Measurements from ENCODE around the gene TMEM247. TPM values are rescaled to one million over a fixed set of nuclear protein-coding genes. Genes with fewer than 3 reads are reported as not detected.
"Not testable (repeated sequence)": the region's sequence is repeated elsewhere in the genome, so short reads cannot be mapped to it uniquely, and the experiment has no call there.

Gene TMEM247
- total RNA-seq, 2 experiments from 2014 or later, result not detected

- Mint-ChIP-seq H3K36me3 (ENCODE audit: low read depth) (no peaks in the 10 kb centered on the region), H3K27ac (no peak overlapping the region), H3K4me1 (peaks cover 2% of the 10 kb centered on the region), H3K4me3 (no peak overlapping the region), H3K27me3 (peaks cover 4% of the 10 kb centered on the region), H3K9me3 (ENCODE audit: low read depth) (no peaks in the 10 kb centered on the region)
- DNase-seq, result no peak
- ChIA-PET CTCF (interaction anchor here (0.6 to 1.6 kb wide), 7 partner anchors 46 to 1913 kb away, joined by 3 to 7 read pairs (median 4); no protein-coding TSS in a partner anchor), POLR2A (no interaction called here)
- intact Hi-C loops (cut with DNase I, micrococcal nuclease), result loop anchor here in 1 of 2 experiments (2.0 kb wide), 1 partner anchor 95 kb away; no protein-coding TSS in a partner anchor
- ATAC-seq, result no peak
Observed at GRCh38 chr2:46459694-46460093, 19.7 kb upstream of the TMEM247 start.

DNA sequence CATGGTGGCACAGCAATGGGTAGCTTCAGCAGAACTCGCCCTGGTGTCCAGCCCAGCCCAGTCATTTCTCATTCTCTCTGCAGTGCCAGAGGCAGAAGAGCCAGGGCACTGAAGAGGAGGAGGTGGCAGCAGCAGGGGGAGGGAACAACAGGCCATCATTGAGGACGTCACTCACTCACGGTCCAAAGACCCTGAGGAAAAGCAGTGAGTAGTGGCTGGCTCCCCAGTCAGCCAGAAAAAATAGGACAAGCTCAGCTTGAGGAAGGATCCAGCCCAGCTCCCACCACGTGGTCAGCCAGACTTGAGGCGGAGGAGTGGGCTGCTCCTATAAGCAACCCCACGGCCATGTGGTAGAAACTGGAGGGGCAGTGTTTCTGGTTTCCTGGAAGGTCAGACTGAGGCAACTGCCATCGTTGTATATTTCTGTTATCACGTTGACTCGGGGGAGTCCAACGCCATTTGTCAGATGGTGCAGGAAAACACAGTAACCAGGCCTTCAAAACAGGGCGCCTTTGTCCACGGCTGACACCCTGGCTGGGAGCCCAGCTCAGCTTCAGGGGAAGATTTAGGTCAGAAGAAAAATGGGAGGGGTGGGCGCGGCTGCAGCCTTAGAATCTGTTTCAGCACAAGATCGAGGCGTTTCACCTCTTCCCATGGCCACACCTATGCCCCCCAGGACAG lies 19.0 kb upstream of the TMEM247 start:
- intact Hi-C loops (cut with DNase I, micrococcal nuclease), result loop anchor here in 1 of 2 experiments (2.0 kb wide), 1 partner anchor 96 kb away; no protein-coding TSS in a partner anchor

DNA sequence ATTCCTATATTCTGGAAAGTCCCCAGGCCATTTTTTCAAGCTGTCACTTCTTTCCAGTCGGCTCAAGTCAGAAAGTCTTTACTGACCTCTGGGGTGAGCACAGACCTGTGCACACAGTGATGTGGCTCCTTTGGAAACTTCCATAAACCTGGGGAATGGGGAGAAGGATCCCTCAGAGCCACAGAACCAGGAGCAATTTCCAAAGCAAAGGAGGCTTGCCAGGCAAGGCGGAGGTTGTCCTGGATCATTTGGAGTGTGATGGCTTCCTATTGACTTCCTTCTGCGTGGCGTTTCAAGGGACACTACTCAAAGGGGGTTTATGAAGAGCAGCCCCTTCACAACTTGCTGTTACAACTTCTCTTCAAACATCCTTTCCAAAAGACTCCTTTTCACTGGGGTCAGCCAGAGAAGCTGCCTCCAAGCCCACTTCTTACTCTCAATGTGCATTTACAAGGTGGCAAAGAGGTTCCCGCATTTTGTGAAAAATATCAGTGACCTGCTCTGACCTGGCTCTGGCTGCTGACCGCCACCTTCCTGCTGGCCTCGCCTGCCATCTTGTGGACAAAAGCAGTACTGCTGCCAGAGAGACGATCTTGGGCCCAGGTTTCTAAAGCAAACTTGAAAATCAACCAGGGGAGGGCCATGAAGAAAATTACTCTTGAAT lies 18.2 kb upstream of the TMEM247 start:
- intact Hi-C loops (cut with DNase I, micrococcal nuclease), result loop anchor here (1.0 to 2.0 kb wide), 5 partner anchors 96 to 468 kb away; no protein-coding TSS in a partner anchor
- no peaks in the 10 kb centered on the region for H3K36me3 Mint-ChIP-seq (ENCODE audit: low read depth)
- H3K9me3 Mint-ChIP-seq (ENCODE audit: low read depth), result no peaks in the 10 kb centered on the region
- DNase-seq, result peak; percentile 83
- ChIA-PET POLR2A (no interaction called here), CTCF (interaction anchor here (0.6 to 2.1 kb wide), 7 partner anchors 33 to 448 kb away, joined by 3 to 11 read pairs (median 4); no protein-coding TSS in a partner anchor)
- no peak overlapping the region for H3K4me3 Mint-ChIP-seq
- peaks cover 2% of the 10 kb centered on the region for H3K27me3 Mint-ChIP-seq
- peaks cover 2% of the 10 kb centered on the region for H3K4me1 Mint-ChIP-seq
- ATAC-seq, result peak; percentile 58
- H3K27ac Mint-ChIP-seq, result peak overlapping the region; percentile 0

More for the DNA sequence above, 19.0 kb upstream of the TMEM247 start:
- Mint-ChIP-seq H3K27ac (no peak overlapping the region), H3K27me3 (peaks cover 2% of the 10 kb centered on the region), H3K4me3 (no peak overlapping the region), H3K4me1 (peaks cover 2% of the 10 kb centered on the region), H3K9me3 (ENCODE audit: low read depth) (no peaks in the 10 kb centered on the region), H3K36me3 (ENCODE audit: low read depth) (no peaks in the 10 kb centered on the region)
- ChIA-PET CTCF (interaction anchor here (0.6 to 1.6 kb wide), 9 partner anchors 32 to 449 kb away, joined by 3 to 7 read pairs (median 4); no protein-coding TSS in a partner anchor), POLR2A (no interaction called here)
- ATAC-seq (no peak), DNase-seq (no peak)

- intact Hi-C loops (cut with DNase I, micrococcal nuclease), result loop anchor here (1.0 to 2.0 kb wide), 5 partner anchors 97 to 468 kb away; no protein-coding TSS in a partner anchor
Observed at GRCh38 chr2:46461709-46462171, 17.6 kb upstream of the TMEM247 start.

DNA sequence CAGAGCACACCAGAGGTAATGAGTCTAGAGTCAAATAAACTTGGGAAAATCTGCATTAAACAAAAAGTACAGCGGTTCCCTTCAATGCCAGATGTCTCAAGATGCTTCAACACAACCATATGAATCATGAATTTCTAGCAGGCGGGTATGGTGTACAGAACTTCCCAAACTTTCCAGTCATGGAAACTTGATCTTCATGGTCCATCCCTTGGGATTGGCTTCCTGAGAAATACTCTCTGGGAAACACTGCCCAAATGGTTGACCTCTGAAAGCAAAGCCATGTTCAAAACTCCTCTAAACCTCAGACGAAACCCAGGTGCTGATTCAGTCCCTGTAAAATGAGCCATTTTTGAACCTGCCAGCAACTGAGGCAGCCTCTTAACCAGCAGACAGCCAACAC lies 16.4 kb upstream of the TMEM247 start:
- H3K36me3 Mint-ChIP-seq (ENCODE audit: low read depth), result no peaks in the 10 kb centered on the region
- H3K9me3 Mint-ChIP-seq (ENCODE audit: low read depth), result no peaks in the 10 kb centered on the region
- H3K4me1 Mint-ChIP-seq, result peaks cover 2% of the 10 kb centered on the region
- H3K4me3 Mint-ChIP-seq, result no peak overlapping the region
- no peak for ATAC-seq
- H3K27me3 Mint-ChIP-seq, result no peaks in the 10 kb centered on the region
- POLR2A ChIA-PET, result interaction anchor here (0.6 kb wide), 2 partner anchors 22 to 261 kb away, joined by 3 read pairs; no protein-coding TSS in a partner anchor
- DNase-seq, result no peak
- CTCF ChIA-PET, result interaction anchor here (0.7 to 2.1 kb wide), 12 partner anchors 11 to 450 kb away, joined by 3 to 11 read pairs (median 4); no protein-coding TSS in a partner anchor
- intact Hi-C loops (cut with DNase I, micrococcal nuclease), result no loop called here
- H3K27ac Mint-ChIP-seq, result no peak overlapping the region

More at GRCh38 chr2:46461709-46462171, 17.6 kb upstream of the TMEM247 start:
- Mint-ChIP-seq H3K36me3 (ENCODE audit: low read depth) (no peaks in the 10 kb centered on the region), H3K9me3 (ENCODE audit: low read depth) (no peaks in the 10 kb centered on the region), H3K4me3 (no peak overlapping the region), H3K27ac (no peak overlapping the region), H3K4me1 (peaks cover 2% of the 10 kb centered on the region), H3K27me3 (no peaks in the 10 kb centered on the region)
- ChIA-PET POLR2A (no interaction called here), CTCF (interaction anchor here (0.8 to 2.1 kb wide), 9 partner anchors 12 to 449 kb away, joined by 3 to 11 read pairs (median 4); no protein-coding TSS in a partner anchor)
- ATAC-seq (no peak), DNase-seq (no peak)

DNA sequence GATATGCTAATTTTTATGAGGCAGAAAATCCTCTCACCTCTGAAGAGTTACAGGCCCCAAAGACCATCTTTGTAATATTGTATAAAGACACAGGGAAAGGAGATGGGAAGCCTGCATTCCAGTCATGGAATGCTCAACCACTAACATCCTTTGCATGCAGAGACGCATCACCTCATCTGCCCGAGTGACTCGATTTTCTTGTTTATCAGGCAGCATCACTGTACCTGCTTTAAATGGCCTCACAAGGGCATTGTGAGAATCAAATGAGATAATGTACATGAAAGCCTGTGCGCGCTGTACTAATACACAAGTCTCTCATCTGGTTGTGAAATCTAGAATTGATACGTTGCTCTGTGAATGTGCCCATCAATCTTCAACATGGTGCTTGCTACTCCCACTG lies 10.2 kb upstream of the TMEM247 start:
- Mint-ChIP-seq H3K9me3 (ENCODE audit: low read depth) (no peaks in the 10 kb centered on the region), H3K4me3 (no peak overlapping the region), H3K27ac (no peak overlapping the region), H3K4me1 (no peaks in the 10 kb centered on the region), H3K36me3 (ENCODE audit: low read depth) (no peaks in the 10 kb centered on the region), H3K27me3 (no peaks in the 10 kb centered on the region)
- CTCF ChIA-PET, result interaction anchor here (0.6 to 1.9 kb wide), 5 partner anchors 21 to 415 kb away, joined by 3 to 6 read pairs (median 4); no protein-coding TSS in a partner anchor
- no peak for DNase-seq
- intact Hi-C loops (cut with DNase I, micrococcal nuclease), result no loop called here
- no peak for ATAC-seq
- POLR2A ChIA-PET, result no interaction called here

DNA sequence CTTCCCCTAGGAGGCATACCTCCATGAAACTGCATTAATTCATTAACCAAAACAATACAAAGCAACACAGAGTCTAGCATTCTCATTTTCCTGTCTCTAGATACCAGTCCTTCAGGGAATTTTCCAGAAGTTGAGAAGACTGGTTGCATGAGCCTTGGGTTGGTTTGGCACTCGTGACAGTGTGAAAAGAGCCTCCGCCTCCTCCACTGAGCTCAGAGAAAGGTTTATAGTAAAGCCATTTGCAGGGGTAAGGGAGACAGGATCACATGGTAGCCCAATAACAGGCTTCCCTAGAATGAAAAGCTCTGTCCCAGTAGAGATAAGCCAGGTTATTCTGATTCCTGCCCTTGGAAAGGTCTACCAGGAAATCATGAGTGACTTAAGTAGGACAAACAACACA lies 9.7 kb upstream of the TMEM247 start:
- DNase-seq, result no peak
- H3K9me3 Mint-ChIP-seq (ENCODE audit: low read depth), result no peaks in the 10 kb centered on the region
- no peaks in the 10 kb centered on the region for H3K4me1 Mint-ChIP-seq
- ChIA-PET POLR2A (no interaction called here), CTCF (interaction anchor here (0.8 to 1.9 kb wide), 7 partner anchors 20 to 186 kb away, joined by 3 to 6 read pairs (median 4); no protein-coding TSS in a partner anchor)
- H3K27ac Mint-ChIP-seq, result no peak overlapping the region
- no peaks in the 10 kb centered on the region for H3K27me3 Mint-ChIP-seq
- no peak overlapping the region for H3K4me3 Mint-ChIP-seq
- H3K36me3 Mint-ChIP-seq (ENCODE audit: low read depth), result no peaks in the 10 kb centered on the region
- no peak for ATAC-seq
- intact Hi-C loops (cut with DNase I, micrococcal nuclease), result no loop called here

- POLR2A ChIA-PET, result no interaction called here
- Mint-ChIP-seq H3K4me1 (no peaks in the 10 kb centered on the region), H3K4me3 (no peak overlapping the region), H3K27ac (no peak overlapping the region), H3K9me3 (ENCODE audit: low read depth) (no peaks in the 10 kb centered on the region), H3K36me3 (ENCODE audit: low read depth) (no peaks in the 10 kb centered on the region), H3K27me3 (no peaks in the 10 kb centered on the region)
- ATAC-seq (peak; percentile 19), DNase-seq (no peak)
- CTCF ChIA-PET, result interaction anchor here (0.7 to 1.9 kb wide), 8 partner anchors 20 to 459 kb away, joined by 3 to 6 read pairs (median 4); no protein-coding TSS in a partner anchor
- intact Hi-C loops (cut with DNase I, micrococcal nuclease), result no loop called here
Observed at GRCh38 chr2:46470114-46470628, 9.2 kb upstream of the TMEM247 start.

DNA sequence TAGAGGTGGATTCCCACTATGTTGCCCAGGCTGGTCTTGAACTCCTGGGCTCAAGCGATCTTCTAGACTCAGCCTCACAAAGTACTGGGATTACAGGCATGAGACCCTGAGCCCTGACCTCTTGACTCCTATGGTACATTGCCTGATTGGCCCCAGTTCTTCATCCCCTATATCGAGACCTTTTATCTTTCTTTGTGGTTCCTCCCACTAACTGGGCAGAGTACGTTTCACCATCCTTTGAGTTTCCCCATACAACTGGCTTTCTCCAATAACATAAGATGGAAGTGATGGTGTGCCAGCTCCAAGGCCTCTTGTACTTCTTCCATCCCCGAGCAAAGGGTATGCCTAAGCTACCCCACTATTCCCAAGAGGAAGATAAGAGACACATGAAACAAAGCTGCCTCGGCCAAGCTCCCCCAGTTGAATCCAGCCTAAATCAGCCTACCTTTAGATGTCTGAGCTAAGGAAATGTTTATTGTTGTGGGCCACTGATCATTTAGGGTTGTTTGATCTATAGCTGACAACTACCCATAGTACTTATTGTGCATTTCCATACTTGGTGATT lies 8.3 kb upstream of the TMEM247 start:
- ATAC-seq (no peak), DNase-seq (no peak)
- H3K36me3 Mint-ChIP-seq (ENCODE audit: low read depth), result no peaks in the 10 kb centered on the region
- CTCF ChIA-PET, result interaction anchor here (0.6 to 1.9 kb wide), 2 partner anchors 121 to 184 kb away, joined by 4 to 6 read pairs; no protein-coding TSS in a partner anchor
- no peaks in the 10 kb centered on the region for H3K9me3 Mint-ChIP-seq (ENCODE audit: low read depth)
- H3K27ac Mint-ChIP-seq, result no peak overlapping the region
- no peak overlapping the region for H3K4me3 Mint-ChIP-seq
- H3K4me1 Mint-ChIP-seq, result no peaks in the 10 kb centered on the region
- intact Hi-C loops (cut with DNase I, micrococcal nuclease), result no loop called here
- no peaks in the 10 kb centered on the region for H3K27me3 Mint-ChIP-seq
- POLR2A ChIA-PET, result interaction anchor here (1.0 kb wide), 1 partner anchor 164 kb away, joined by 3 read pairs; no protein-coding TSS in a partner anchor

DNA sequence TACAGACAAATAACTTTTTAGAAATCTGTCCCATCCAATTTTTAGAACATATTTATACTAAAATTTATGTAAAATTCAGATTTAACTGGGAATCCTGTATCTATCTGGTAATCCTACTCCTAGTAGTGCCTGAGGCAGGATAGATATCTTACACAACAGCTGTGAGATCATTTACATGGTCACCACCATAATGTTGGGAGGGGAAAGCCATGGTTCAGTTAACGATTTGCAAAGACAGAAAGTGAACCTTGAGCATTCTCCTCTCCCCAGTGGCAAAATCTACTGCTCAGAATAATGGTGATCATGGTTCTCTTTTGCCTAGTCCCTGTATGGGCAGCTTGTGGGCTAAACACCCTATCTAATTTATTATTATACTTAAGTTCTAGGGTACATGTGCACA lies 7.7 kb upstream of the TMEM247 start:
- H3K9me3 Mint-ChIP-seq (ENCODE audit: low read depth), result peaks cover 2% of the 10 kb centered on the region
- ChIA-PET CTCF (interaction anchor here (0.6 kb wide), 1 partner anchor 121 kb away, joined by 4 read pairs; no protein-coding TSS in a partner anchor), POLR2A (interaction anchor here (1.0 kb wide), 1 partner anchor 164 kb away, joined by 3 read pairs; no protein-coding TSS in a partner anchor)
- intact Hi-C loops (cut with DNase I, micrococcal nuclease), result no loop called here
- no peak for ATAC-seq
- no peaks in the 10 kb centered on the region for H3K4me1 Mint-ChIP-seq
- no peak for DNase-seq
- H3K27ac Mint-ChIP-seq, result no peak overlapping the region
- no peaks in the 10 kb centered on the region for H3K36me3 Mint-ChIP-seq (ENCODE audit: low read depth)
- no peaks in the 10 kb centered on the region for H3K27me3 Mint-ChIP-seq
- no peak overlapping the region for H3K4me3 Mint-ChIP-seq

GRCh38 chr2:46472165-46472564 lies 7.2 kb upstream of the TMEM247 start:
- intact Hi-C loops (cut with DNase I, micrococcal nuclease), result not testable (repeated sequence)

More at GRCh38 chr2:46472165-46472564, 7.2 kb upstream of the TMEM247 start:
- CTCF ChIA-PET; POLR2A ChIA-PET; H3K36me3 Mint-ChIP-seq (ENCODE audit: low read depth); DNase-seq; H3K4me1 Mint-ChIP-seq; H3K27me3 Mint-ChIP-seq; H3K4me3 Mint-ChIP-seq; ATAC-seq; H3K9me3 Mint-ChIP-seq (ENCODE audit: low read depth); H3K27ac Mint-ChIP-seq: not testable (repeated sequence)
